ENCODE measurements around the gene PNPLA8.
A peak's percentile ranks its signal among the peaks of the same experiment; 100 is the strongest.
"Not testable (repeated sequence)": the region's sequence is repeated elsewhere in the genome, so short reads cannot be mapped to it uniquely, and the experiment has no call there.

The PNPLA8 gene, protein sequence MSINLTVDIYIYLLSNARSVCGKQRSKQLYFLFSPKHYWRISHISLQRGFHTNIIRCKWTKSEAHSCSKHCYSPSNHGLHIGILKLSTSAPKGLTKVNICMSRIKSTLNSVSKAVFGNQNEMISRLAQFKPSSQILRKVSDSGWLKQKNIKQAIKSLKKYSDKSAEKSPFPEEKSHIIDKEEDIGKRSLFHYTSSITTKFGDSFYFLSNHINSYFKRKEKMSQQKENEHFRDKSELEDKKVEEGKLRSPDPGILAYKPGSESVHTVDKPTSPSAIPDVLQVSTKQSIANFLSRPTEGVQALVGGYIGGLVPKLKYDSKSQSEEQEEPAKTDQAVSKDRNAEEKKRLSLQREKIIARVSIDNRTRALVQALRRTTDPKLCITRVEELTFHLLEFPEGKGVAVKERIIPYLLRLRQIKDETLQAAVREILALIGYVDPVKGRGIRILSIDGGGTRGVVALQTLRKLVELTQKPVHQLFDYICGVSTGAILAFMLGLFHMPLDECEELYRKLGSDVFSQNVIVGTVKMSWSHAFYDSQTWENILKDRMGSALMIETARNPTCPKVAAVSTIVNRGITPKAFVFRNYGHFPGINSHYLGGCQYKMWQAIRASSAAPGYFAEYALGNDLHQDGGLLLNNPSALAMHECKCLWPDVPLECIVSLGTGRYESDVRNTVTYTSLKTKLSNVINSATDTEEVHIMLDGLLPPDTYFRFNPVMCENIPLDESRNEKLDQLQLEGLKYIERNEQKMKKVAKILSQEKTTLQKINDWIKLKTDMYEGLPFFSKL

DNA sequence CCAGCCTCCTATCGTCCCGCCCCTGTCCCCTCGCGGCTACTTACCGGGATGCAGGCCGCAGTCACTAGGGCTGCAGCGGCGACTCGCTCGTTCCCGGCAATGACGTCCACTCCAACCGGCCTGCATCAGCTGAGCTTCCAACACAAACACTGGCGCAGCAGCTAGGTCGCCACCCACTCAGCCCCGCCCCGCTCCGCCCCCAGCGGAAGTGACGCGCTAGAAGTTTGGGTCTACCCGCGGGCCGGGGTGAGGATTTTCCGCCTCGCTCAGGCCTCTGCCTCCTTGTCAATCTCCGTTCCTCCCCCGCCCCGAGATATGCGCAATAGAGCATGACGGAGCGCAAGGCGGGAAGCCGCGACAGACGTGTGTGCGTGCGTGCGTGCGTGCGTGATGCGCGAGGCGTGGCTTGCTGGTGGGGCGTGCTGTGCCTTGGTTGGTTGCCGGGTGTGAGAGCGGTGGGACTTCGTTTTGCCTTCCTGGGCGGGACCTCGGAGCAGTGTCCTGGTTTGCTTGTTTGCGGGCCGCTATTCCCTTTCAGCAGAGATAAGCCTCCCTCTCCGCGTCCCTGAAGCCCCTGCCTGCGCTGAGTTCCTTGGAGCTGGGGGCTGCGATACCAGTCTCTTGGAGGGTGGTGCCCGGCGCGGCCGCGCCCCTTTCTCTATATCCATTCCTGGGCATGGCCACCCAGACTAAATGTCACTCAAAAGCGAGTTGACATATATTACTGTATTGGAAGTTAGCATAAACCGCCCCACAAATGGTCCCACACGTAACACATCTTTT lies at the start of gene PNPLA8:
Gene PNPLA8 (minus strand): TSS at position 151 of the 783 bp plus-strand sequence. CDS start 10,644 bp downstream, outside the sequence.
- peak; percentile 98 for DNase-seq

DNA sequence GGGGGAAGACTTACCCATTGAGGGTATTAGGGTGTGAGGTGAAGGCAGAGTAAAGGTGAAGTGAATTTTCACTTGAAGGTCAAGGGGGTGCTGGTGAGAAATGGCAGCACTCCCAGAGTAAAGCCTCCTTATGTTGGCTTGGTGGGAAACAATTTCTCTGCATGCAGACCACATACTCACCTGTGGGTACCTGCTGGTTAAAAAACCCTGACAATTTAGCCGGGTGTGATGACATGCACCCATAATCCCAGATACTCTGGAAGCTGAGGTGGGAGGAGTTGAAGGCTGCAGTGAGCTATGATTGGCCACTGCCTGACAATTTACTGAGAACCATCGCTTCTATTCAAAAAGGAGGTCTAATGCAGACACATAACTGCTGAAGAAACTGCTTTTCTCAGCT lies 49.2 kb upstream of the PNPLA8 start:
- no peak for DNase-seq

GRCh38 chr7:108572480-108572879 lies 46.5 kb upstream of the PNPLA8 start:
- DNase-seq, result no peak

GRCh38 chr7:108570146-108570755 lies 44.3 kb upstream of the PNPLA8 start:
- peak; percentile 54 for DNase-seq

DNA sequence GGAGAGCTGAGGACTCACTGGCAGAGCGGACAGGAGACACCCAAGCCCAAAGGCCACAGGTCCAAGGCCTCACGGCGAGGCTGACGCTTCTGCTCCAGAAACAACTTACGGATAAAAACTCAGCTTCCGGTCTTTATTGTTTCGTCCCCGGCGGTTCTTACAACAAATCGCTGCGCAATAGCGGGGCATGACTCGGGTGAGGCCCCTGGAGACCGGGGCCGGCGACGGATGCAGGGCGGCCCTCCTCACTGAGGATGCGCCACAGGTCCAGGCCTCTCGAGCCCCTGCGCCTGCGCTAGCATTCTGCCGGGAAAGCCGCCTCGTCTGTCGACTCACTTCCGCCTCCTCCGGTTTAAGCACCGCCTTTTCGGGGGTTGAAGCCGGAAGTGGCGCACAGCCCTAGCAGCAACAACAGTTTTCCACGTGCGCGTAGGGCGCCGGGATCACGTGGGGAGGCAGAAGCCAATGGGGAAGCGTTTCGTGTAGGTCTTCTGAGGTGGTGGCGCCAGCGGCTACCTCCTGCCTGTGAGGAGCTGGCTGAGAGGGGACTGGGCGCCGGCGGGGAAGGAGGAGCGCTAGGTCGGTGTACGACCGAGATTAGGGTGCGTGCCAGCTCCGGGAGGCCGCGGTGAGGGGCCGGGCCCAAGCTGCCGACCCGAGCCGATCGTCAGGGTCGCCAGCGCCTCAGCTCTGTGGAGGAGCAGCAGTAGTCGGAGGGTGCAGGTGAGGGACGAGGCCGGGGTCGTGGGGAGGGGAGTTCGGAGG lies 43.6 kb upstream of the PNPLA8 start, which contains the start of the genes DNAJB9 and THAP5:
Gene DNAJB9 (plus strand): TSS at position 494 of the 765 bp plus-strand sequence. CDS start 1,853 bp downstream, outside the sequence.
Gene THAP5 (minus strand): TSS at position 326 of the 765 bp plus-strand sequence. CDS start 137 bp downstream, at position 189.
- peak; percentile 99 for DNase-seq

DNA sequence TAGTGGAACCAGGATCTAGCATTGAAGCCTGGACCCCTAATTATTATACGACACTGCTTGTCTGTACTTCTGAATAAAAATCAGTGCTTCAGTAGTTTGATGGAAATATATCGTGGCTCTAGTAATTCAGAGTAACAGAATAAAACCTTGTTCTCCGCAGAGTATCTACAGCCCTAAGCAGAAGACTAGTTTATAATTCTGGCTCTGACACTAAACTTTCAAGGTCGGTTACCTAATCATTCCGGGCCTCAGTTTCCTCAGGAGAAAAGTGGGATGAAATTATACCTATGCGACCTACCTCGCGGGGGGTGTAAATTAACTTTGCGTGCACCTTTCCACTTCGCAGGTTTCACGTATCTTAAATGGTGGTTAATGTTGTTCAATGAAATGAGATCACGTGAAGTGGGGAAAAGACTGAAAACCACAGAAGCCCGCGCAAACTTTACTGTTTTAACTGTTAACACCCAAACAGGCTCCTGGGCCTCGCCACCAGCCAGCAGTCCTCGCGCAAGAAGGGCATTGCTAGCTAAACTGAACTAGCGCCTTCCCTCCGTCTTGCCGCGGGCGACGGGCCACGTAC lies 43.0 kb upstream of the PNPLA8 start:
- no peak for DNase-seq

- DNase-seq, result no peak
These were observed 40.1 kb upstream of the PNPLA8 start for GRCh38 chr7:108565987-108566386.

- no peak for DNase-seq
These were observed 35.2 kb upstream of the PNPLA8 start for GRCh38 chr7:108561047-108561619.

GRCh38 chr7:108559253-108559652 lies 33.3 kb upstream of the PNPLA8 start:
- DNase-seq, result no peak

GRCh38 chr7:108557617-108558016 lies 31.7 kb upstream of the PNPLA8 start:
- no peak for DNase-seq

DNA sequence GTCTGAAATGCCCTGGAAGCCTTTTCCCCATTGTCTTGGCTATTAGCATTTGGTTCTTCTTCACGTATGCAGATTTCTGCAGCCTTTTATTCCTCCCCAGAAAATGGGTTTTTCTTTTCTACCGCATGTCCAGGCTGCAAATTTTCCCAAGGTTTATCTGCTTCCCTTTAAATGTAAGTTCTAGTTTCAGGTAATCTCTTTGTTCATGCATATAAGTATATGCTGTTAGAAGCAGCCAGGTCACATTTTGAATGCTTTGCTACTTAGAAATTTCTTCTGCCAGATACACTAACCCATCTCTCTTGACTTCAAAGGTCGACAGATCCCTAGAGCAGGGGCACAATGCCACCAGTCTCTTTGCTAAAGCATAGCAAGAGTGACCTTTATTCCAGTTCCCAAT lies 31.3 kb upstream of the PNPLA8 start:
- DNase-seq, result no peak

DNA sequence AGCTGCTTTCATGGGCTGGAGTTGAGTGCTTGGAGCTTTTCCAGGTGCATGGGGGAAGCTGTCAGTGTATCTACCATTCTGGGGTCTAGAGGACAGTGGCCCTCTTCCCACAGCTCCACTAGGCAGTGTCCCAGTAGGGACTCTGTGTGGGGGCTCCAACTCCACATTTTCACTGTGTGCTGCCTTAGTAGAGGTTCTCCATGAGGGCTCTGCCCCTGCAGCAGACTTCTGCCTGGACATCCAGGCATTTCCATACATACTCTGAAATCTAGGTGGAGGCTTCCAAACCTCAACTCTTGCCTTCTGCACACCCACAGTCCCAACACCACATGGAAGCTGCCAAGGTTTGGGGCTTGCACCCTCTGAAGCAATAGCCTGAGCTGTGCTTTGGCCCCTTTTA lies 30.7 kb upstream of the PNPLA8 start:
- not testable (repeated sequence) for DNase-seq

DNA sequence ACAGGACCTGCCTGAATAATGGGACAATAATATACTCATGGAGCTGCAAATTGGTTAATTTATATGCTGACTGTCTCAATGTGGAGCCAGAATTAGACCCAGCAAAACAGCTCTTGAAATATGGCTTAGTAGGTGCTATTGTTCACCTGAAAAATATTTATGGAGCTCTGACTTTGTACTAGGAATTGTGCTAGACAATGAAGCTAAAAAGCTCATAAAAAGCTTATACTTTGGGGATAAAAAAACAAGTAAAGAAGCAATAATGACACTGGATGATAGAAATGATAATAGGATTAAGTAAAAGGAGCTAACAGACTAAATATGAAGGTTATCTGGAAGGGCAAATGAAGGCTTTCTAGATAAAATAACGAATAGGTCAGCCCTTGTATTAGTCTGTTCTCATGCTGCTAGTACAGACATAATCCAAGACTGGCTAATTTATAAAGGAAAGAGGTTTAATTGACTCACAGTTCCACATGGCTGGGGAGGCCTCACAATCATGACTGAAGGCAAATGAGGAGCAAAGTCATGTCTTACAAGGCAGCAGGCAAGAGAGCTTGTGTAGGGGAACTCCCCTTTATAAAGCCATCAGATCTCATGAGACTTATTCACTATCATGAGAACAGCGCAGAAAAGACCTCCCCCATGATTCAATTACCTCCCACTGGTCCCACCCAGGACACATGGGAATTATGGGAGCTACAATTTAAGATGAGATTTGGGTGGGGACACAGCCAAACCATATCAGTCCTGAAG lies 22.4 kb upstream of the PNPLA8 start:
- not testable (repeated sequence) for DNase-seq

GRCh38 chr7:108541478-108541877 lies 15.5 kb upstream of the PNPLA8 start:
- no peak for DNase-seq

- DNase-seq, result not testable (repeated sequence)
These were observed 12.8 kb upstream of the PNPLA8 start for GRCh38 chr7:108538685-108539084.

DNA sequence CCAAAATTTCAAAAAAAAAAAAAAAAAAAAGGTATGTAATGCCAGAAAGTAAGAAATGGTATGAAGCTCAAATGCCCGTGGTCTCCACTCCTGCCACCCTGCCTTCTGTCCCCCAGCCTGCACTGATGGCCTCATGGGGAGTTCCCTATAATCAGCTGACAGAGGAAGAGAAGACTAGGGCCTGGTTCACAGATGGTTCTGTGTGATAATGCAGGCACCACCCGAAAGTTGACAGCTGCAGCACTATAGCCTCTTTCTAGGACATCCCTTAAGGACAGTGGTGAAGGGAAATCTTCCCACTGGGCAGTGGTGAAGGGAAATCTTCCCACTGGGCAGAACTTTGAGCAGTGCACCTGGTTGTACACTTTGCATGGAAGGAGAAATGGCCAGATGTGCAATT lies 12.3 kb upstream of the PNPLA8 start:
- not testable (repeated sequence) for DNase-seq

DNA sequence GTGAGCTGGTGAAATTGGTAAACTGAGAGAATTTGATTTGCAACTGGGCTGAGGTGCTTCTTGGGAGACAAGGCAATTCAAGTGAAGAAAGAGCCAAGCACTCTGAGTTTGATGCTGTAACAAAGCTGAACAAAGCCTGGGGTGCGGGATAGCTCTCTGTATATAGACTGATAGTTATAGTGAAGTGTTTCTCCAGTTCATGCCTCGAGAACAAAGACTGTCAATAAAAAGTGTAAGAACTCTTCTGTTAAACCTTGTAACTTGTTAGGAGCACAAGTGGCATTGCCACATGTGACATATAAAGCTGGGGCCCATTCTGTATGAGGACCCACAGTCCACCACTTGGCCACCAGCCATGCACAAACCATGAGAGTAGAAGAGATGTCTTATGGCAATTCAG lies 11.3 kb upstream of the PNPLA8 start:
- no peak for DNase-seq

DNA sequence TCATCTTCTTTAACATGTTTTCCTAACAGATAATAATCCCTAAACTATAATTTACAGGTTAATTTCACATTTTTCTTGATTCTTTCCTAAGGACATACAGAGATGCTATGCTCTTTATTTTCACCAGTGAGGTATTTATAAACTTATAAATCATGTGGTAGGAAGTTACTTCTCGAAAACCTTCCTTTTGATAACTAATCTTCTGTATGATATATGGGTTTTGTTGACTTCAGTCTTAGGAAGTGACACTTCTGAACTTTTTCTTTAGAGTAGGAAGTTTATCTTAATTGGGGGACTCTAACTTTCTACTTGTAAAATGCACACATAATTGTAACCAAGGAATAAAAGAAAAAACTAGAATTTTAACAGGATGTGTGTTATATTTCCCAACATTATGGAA lies 9.8 kb upstream of the PNPLA8 start:
- no peak for DNase-seq

DNA sequence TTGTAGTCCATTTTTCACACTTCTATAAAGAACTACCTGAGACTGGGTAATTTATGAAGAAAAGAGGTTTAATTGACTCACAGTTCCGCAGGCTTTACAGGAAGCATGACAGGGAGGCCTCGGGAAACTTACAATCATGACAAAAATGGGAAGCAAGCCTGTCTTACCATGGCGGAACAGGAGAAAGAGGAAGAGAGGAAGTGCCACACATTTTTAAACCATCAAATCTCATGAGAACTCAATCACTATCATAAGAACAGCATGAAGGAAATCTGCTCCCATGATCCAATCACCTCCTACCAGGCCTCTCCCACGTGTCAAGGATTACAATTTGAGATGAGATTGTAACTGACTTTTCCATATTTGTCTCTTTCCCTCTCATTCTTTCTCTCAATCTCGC lies 9.3 kb upstream of the PNPLA8 start:
- DNase-seq, result no peak

GRCh38 chr7:108533712-108534111 lies 7.8 kb upstream of the PNPLA8 start:
- DNase-seq, result no peak

All from NCI-H1105 treated with DMSO at 0.1 percent for 48 hours (cell line).